Uterus (tissue), 4 donors: ENCODE results near the gene RBM22. TPM values are rescaled to one million over a fixed set of nuclear protein-coding genes. Genes with fewer than 3 reads are reported as not detected.
"Not testable (repeated sequence)": the region's sequence is repeated elsewhere in the genome, so short reads cannot be mapped to it uniquely, and the experiment has no call there.

ENCODE experiments used
- DNase-seq, 2 donors: peaks; one replicate each; pipeline ENCODE4 v3.0.0-alpha.2; 2019 to 2020
- H3K27ac ChIP-seq, 2 donors: fragments of 200-600 bp; sonication (generic); 1 replicate in 1 of 2; 2 replicates in 1 of 2; pipeline ENCODE4 v1.5.1; 2016 to 2018
- H3K27me3 ChIP-seq, 2 donors: fragments of 200-600 bp; sonication (generic); one replicate each; pipeline ENCODE4 v1.5.1; 2018 to 2019; ENCODE audit warnings: control low read depth in 1 of 2
- H3K36me3 ChIP-seq, 2 donors: fragments of 200-600 bp; sonication (generic); one replicate each; pipeline ENCODE4 v1.5.1; 2019; ENCODE audit warnings: control low read depth in 1 of 2
- H3K4me1 ChIP-seq, 2 donors: fragments of 200-600 bp; sonication (generic); one replicate each; pipeline ENCODE4 v1.5.1; 2018 to 2019; ENCODE audit warnings: control low read depth in 1 of 2
- H3K4me3 ChIP-seq, 2 donors: fragments of 200-600 bp; sonication (generic); 1 replicate in 1 of 2; 2 replicates in 1 of 2; pipeline ENCODE4 v1.5.1; 2018 to 2019; ENCODE audit warnings: mild to moderate bottlenecking in 1 of 2
- H3K9me3 ChIP-seq, 2 donors: fragments of 200-600 bp; sonication (generic); one replicate each; pipeline ENCODE4 v1.5.1; 2019; ENCODE audit warnings: control low read depth in 1 of 2
- CTCF ChIP-seq, 4 experiments: fragments of 200-600 bp in 2 of 4; fragments of 450-650 bp in 2 of 4; sonication (generic) in 2 of 4; IDR thresholded peaks; one replicate each; pipeline ENCODE4 v1.5.1; 2016 to 2019; ENCODE audit warnings: antibody characterized with exemption in 4 of 4, mild to moderate bottlenecking in 2 of 4, moderate library complexity in 1 of 4
- POLR2A ChIP-seq, 2 donors: fragments of 450-650 bp; IDR thresholded peaks; one replicate each; pipeline ENCODE4 v1.6.1; 2016; ENCODE audit warnings: antibody characterized with exemption in 2 of 2, mild to moderate bottlenecking in 1 of 2, moderate library complexity in 1 of 2
- intact Hi-C: fragments of 100-400 bp; cut with DNase I; formaldehyde crosslinking; loops from one replicate; pipeline ENCODE4 v1.15.1; 2023; ENCODE audit warnings: low total_unique reads
- total RNA-seq, 4 donors: library from RNA; depleted of rRNA in 3 of 4; stranded (reverse); fragments of >200 nt in 3 of 4; gene quantifications; one replicate each; pipeline versions ENCODE4 v1.1.0 to v1.2.4, GENCODE V29; 2014 to 2023
- donor health status: DM: yes; HTN: yes; CAD: no.

RBM22 gene
- 10 to 100 TPM; 38.2 to 58.4 (median 43.2) TPM for total RNA-seq

GRCh38 chr5:150700594-150701377, at the start of gene RBM22:
Gene RBM22 (minus strand): TSS chr5:150701062. CDS start chr5:150700985, 77 bp downstream.
- Histone ChIP-seq H3K4me1 (peaks cover 0 to 4% of the 10 kb centered on the region in 2 donors), H3K27ac (peak within 1 kb of the TSS; percentile 97 to 98), H3K4me3 (peak within 1 kb of the TSS; percentile 86 to 99), H3K27me3 (no peaks in the 10 kb centered on the region), H3K9me3 (no peaks in the 10 kb centered on the region), H3K36me3 (no peaks in the 10 kb centered on the region)
- intact Hi-C loops: no loop called here
- peak; percentile 91 to 94 for DNase-seq
- TF ChIP-seq CTCF (IDR thresholded peaks at IDR 0.05): peak; percentile 25 to 66 (median 56)
- peak; percentile 82 to 83 for TF ChIP-seq POLR2A (IDR thresholded peaks at IDR 0.05)

- Histone ChIP-seq H3K4me1 (no peaks in the 10 kb centered on the region), H3K36me3 (no peaks in the 10 kb centered on the region), H3K9me3 (no peaks in the 10 kb centered on the region), H3K27me3 (no peaks in the 10 kb centered on the region), H3K4me3 (no peak overlapping the region), H3K27ac (no peak overlapping the region)
- intact Hi-C loops: no loop called here
- DNase-seq: no peak
- TF ChIP-seq POLR2A (IDR thresholded peaks at IDR 0.05) (no peak), CTCF (IDR thresholded peaks at IDR 0.05) (no peak)
Observed at GRCh38 chr5:150750469-150750868, 49.6 kb upstream of the RBM22 start.

DNA sequence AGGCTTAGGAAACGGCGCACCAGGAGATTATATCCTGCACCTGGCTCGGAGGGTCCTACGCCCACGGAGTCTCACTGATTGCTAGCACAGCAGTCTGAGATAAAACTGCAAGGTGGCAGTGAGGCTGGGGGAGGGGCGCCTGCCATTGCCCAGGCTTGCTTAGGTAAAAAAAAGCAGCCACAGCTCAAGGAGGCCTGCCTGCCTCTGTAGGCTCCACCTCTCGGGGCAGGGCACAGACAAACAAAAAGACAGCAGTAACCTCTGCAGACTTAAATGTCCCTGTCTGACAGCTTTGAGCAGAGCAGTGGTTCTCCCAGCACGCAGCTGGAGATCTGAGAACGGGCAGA, 42.3 kb upstream of the RBM22 start:
- H3K36me3 ChIP-seq, H3K4me1 ChIP-seq, H3K27me3 ChIP-seq, H3K9me3 ChIP-seq, H3K4me3 ChIP-seq, intact Hi-C loops, H3K27ac ChIP-seq, DNase-seq: not testable (repeated sequence)

GRCh38 chr5:150742455-150743141, 41.7 kb upstream of the RBM22 start:
- H3K4me3 ChIP-seq, H3K27me3 ChIP-seq, DNase-seq, H3K4me1 ChIP-seq, intact Hi-C loops, H3K36me3 ChIP-seq, H3K9me3 ChIP-seq: not testable (repeated sequence)
- H3K27ac ChIP-seq: peak overlapping the region in 1 of 2 donors; percentile 9

DNA sequence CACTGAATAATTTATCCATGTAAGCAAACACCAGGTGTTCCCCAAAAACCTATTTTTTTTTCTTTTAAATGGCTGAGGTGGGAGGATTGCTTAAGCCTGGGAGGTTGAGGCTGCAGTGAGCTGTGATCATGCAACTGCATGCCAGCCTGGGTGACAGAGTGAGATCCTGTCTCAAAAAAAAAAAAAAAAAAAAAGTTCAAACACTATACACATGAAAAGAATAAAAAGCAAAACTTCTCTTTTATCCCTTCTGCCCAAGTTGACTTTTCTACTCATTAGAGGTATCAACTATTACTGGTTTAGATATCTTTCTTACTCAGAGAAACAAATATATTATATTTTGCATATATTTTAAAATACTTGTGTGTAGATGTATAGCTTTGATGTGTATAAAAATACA, 40.1 kb upstream of the RBM22 start:
- Histone ChIP-seq H3K4me1 (no peaks in the 10 kb centered on the region), H3K4me3 (no peak overlapping the region), H3K9me3 (no peaks in the 10 kb centered on the region), H3K36me3 (no peaks in the 10 kb centered on the region), H3K27me3 (no peaks in the 10 kb centered on the region), H3K27ac (no peak overlapping the region)
- no peak for TF ChIP-seq POLR2A (IDR thresholded peaks at IDR 0.05)
- TF ChIP-seq CTCF (IDR thresholded peaks at IDR 0.05): no peak
- intact Hi-C loops: no loop called here
- DNase-seq: no peak

DNA sequence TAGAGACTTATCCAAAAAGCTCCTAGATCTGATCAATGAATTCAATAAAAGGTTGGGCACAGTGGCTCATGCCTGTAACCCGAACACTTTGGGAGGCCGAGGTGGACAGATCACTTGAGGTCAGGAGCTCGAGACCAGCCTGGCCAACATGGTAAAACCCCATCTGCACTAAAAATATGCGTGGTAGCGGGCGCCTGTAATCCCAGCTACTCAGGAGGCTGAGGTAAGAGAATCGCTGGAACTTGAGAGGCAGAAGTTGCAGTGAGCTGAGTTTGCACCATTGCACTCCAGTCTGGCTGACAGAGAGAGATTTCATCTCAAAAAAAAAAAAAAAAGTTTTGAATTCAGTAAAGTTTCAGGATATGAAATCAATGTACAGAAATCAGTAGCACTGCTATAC, 38.0 kb upstream of the RBM22 start:
- intact Hi-C loops: no loop called here
- Histone ChIP-seq H3K27me3 (no peaks in the 10 kb centered on the region), H3K9me3 (no peaks in the 10 kb centered on the region), H3K27ac (no peak overlapping the region), H3K4me3 (no peak overlapping the region), H3K36me3 (no peaks in the 10 kb centered on the region), H3K4me1 (no peaks in the 10 kb centered on the region)
- no peak for TF ChIP-seq POLR2A (IDR thresholded peaks at IDR 0.05)
- no peak for TF ChIP-seq CTCF (IDR thresholded peaks at IDR 0.05)
- no peak for DNase-seq
